Measurements from ENCODE around the gene NEK4.
A peak's percentile ranks its signal among the peaks of the same experiment; 100 is the strongest.
"Not testable (repeated sequence)": the region's sequence is repeated elsewhere in the genome, so short reads cannot be mapped to it uniquely, and the experiment has no call there.

The NEK4 gene

DNA sequence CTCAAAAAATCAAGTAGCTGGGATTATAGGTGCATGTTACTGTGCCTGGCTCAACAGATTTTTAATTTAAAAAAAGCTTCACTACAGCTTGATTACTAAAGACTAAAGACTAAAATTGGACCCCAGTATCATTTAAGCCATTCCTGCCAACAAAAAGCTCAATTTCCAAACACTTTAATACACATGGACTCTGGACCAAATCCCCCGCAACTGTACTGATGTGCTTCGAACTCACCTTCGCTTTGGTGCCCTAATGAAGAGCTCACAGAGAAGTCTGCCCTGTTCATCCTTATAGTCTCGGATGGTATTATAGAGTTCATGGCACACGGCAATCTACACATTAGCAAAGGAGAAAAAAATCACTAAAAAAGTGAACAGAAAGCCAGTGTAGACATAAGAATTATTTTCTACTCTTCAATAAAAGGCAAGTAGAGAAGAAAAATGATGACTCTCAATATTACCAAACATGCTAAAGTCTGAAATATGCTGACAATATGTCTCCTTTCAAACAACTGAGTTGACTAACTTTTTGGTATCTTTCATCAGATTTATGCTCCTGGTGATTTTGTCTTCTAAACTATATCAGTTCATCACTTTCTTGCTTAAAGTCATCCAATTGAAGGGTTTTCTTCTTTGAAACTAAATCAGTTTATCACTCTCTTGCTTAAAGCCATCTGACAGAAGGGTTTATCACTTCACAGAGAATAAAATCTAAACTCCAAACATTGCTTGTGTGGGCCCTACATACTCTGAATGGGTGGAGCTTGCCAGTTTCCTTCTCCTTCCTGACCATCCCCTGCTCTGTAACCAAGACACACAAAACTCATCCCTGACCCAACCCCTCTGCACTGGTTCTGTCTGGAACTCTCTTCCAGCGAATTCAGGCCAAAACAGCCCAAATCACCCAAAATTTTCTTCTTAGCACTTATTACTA lies 92.2 kb downstream of the NEK4 start:
- Histone ChIP-seq H3K36me3 (ENCODE audit: control insufficient read depth, insufficient read depth, low read length) (peaks cover 48% of the 10 kb centered on the region), H3K9me3 (ENCODE audit: control insufficient read depth, low read length) (no peaks in the 10 kb centered on the region), H3K27ac (ENCODE audit: insufficient read depth, low read length, poor library complexity, severe bottlenecking) (no peak overlapping the region), H3K4me1 (ENCODE audit: control insufficient read depth, insufficient read depth, low read length, poor library complexity, severe bottlenecking) (no peaks in the 10 kb centered on the region), H3K4me3 (ENCODE audit: insufficient read depth, low read depth, low read length, poor library complexity, severe bottlenecking) (no peak overlapping the region), H3K27me3 (replicated peaks; ENCODE audit: control insufficient read depth, insufficient read depth, low read length, poor library complexity, severe bottlenecking) (no peaks in the 10 kb centered on the region)
- no peak for DNase-seq

GRCh38 chr3:52676201-52676600 lies 94.5 kb downstream of the NEK4 start:
- not testable (repeated sequence) for H3K4me1 ChIP-seq (ENCODE audit: control insufficient read depth, insufficient read depth, low read length, poor library complexity, severe bottlenecking); H3K4me3 ChIP-seq (ENCODE audit: insufficient read depth, low read depth, low read length, poor library complexity, severe bottlenecking); DNase-seq; H3K9me3 ChIP-seq (ENCODE audit: control insufficient read depth, low read length); H3K27ac ChIP-seq (ENCODE audit: insufficient read depth, low read length, poor library complexity, severe bottlenecking); H3K27me3 ChIP-seq (replicated peaks; ENCODE audit: control insufficient read depth, insufficient read depth, low read length, poor library complexity, severe bottlenecking)
- H3K36me3 ChIP-seq (ENCODE audit: control insufficient read depth, insufficient read depth, low read length), result peaks cover 50% of the 10 kb centered on the region

DNA sequence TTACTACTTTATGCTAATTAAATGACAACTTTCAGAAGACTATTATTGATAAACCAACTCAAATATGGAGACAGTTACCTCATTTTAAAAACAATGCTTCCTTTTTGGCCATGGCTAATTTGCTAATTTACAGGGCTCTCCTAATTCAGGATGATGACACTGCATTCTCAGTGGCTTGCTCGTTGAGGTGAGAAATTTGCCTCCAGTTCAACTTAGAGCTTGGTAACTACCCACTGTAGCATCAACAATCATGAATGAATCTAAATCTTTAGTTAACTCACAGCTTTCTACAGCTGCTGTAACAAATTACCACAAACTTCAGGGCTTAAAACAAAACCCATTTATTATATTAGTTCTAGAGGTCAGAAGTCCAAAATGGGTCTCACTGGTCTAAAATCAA lies 99.1 kb downstream of the NEK4 start:
- H3K9me3 ChIP-seq (ENCODE audit: control insufficient read depth, low read length), result no peaks in the 10 kb centered on the region
- DNase-seq, result no peak
- no peaks in the 10 kb centered on the region for H3K27me3 ChIP-seq (replicated peaks; ENCODE audit: control insufficient read depth, insufficient read depth, low read length, poor library complexity, severe bottlenecking)
- peaks cover 39% of the 10 kb centered on the region for H3K36me3 ChIP-seq (ENCODE audit: control insufficient read depth, insufficient read depth, low read length)
- peaks cover 7% of the 10 kb centered on the region for H3K4me1 ChIP-seq (ENCODE audit: control insufficient read depth, insufficient read depth, low read length, poor library complexity, severe bottlenecking)
- H3K4me3 ChIP-seq (ENCODE audit: insufficient read depth, low read depth, low read length, poor library complexity, severe bottlenecking), result no peak overlapping the region
- no peak overlapping the region for H3K27ac ChIP-seq (ENCODE audit: insufficient read depth, low read length, poor library complexity, severe bottlenecking)

DNA sequence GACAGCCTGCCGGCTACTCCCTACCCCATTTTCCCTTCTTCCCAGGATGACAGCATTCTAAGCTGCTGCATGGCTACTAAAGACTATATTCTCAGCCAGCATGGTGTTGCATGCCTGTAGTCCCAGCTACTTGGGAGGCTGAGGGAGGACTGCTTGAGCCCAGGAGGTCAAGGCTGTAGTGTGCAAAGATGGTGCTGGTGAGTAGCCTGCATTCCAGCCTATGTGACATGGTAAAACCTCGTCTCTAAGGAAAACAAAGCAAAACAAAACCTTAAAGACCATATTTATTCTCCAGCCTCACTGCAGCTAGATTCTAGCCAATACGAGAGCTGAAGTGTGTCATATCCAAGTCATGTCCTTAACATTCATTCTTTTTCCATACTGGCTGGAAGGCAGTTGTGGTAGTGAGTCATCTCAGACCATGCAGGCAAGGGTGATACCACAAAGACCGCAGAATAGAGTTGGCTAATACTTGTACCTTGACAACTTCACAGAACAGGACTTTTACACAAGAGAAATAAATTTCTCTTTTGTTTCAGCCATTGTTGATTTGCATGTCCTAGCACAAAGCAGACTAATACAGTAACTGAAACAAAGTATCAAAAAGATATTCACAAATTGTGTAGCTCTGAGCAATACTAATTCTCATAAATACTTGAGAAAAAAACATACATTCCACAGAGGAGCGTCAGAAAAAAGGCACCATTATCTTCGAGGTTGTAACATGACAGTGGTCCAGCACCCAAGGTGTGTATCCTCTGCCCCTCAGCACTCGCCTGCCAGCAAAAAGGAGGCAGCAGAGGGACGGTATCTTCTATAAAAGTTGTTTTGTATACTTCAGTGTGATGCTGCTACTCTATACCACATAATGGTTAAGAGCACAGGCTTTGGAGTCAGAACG lies 99.9 kb downstream of the NEK4 start:
- H3K4me1 ChIP-seq (ENCODE audit: control insufficient read depth, insufficient read depth, low read length, poor library complexity, severe bottlenecking), result peaks cover 7% of the 10 kb centered on the region
- H3K27me3 ChIP-seq (replicated peaks; ENCODE audit: control insufficient read depth, insufficient read depth, low read length, poor library complexity, severe bottlenecking), result no peaks in the 10 kb centered on the region
- no peaks in the 10 kb centered on the region for H3K9me3 ChIP-seq (ENCODE audit: control insufficient read depth, low read length)
- peak overlapping the region; percentile 18 for H3K27ac ChIP-seq (ENCODE audit: insufficient read depth, low read length, poor library complexity, severe bottlenecking)
- peak; percentile 11 to 21 (median 20) for DNase-seq
- H3K4me3 ChIP-seq (ENCODE audit: insufficient read depth, low read depth, low read length, poor library complexity, severe bottlenecking), result no peak overlapping the region
- peaks cover 34% of the 10 kb centered on the region for H3K36me3 ChIP-seq (ENCODE audit: control insufficient read depth, insufficient read depth, low read length)

DNA sequence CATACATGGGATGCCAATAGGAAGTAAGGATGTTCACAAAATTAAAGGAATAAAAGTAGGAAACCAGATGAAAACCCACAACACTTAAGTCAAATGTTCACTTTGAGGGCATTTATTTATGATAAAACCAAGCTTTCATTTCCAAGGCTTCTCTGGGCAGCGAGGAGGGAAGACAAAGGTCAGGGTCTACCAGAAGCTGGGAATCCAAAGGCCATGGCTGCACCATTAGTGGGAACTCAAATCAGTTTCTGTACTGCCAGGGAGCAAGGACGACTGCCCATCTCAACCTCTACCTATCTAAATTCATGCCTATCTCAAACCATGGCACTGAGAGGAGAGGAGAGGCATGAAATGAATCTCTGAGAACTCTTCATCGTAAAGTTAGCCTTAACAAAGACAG lies 107.6 kb downstream of the NEK4 start:
- no peak overlapping the region for H3K4me3 ChIP-seq (ENCODE audit: insufficient read depth, low read depth, low read length, poor library complexity, severe bottlenecking)
- H3K4me1 ChIP-seq (ENCODE audit: control insufficient read depth, insufficient read depth, low read length, poor library complexity, severe bottlenecking), result no peaks in the 10 kb centered on the region
- peaks cover 51% of the 10 kb centered on the region for H3K36me3 ChIP-seq (ENCODE audit: control insufficient read depth, insufficient read depth, low read length)
- H3K9me3 ChIP-seq (ENCODE audit: control insufficient read depth, low read length), result no peaks in the 10 kb centered on the region
- H3K27me3 ChIP-seq (replicated peaks; ENCODE audit: control insufficient read depth, insufficient read depth, low read length, poor library complexity, severe bottlenecking), result no peaks in the 10 kb centered on the region
- no peak for DNase-seq
- H3K27ac ChIP-seq (ENCODE audit: insufficient read depth, low read length, poor library complexity, severe bottlenecking), result no peak overlapping the region

DNA sequence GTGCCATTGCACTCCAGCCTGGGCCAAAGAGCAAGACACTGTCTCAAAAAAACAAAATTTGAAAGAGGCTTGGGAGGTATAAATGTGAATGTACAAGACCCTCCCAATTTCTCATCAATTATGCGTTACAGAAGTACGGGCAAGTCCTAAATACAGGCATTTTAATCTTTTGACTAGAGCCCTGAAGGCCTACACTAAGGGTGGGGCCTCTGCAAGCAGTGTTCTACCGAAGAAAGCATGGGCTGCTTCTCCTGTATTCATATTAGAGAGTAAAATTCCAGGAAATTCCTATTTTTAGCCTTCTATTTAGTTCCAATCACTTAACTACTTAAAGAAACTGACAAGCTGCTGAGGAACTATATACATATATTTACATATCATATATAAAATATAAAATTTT lies 110.7 kb downstream of the NEK4 start:
- H3K27ac ChIP-seq (ENCODE audit: insufficient read depth, low read length, poor library complexity, severe bottlenecking), result no peak overlapping the region
- peaks cover 63% of the 10 kb centered on the region for H3K36me3 ChIP-seq (ENCODE audit: control insufficient read depth, insufficient read depth, low read length)

More for the DNA sequence above, 110.7 kb downstream of the NEK4 start:
- H3K9me3 ChIP-seq (ENCODE audit: control insufficient read depth, low read length), result no peaks in the 10 kb centered on the region
- no peak overlapping the region for H3K4me3 ChIP-seq (ENCODE audit: insufficient read depth, low read depth, low read length, poor library complexity, severe bottlenecking)
- DNase-seq, result no peak
- H3K27me3 ChIP-seq (replicated peaks; ENCODE audit: control insufficient read depth, insufficient read depth, low read length, poor library complexity, severe bottlenecking), result no peaks in the 10 kb centered on the region
- H3K4me1 ChIP-seq (ENCODE audit: control insufficient read depth, insufficient read depth, low read length, poor library complexity, severe bottlenecking), result no peaks in the 10 kb centered on the region

Measured in effector memory CD4-positive, alpha-beta T cell (primary cell).